KMS-11 (cell line): ENCODE measurements around the gene ITPR1.

Source experiments
- H2AFZ ChIP-seq: fragments of 200-600 bp; sonication (generic); 2 replicates; pipeline ENCODE4 v1.6.1; 2016; ENCODE audit warnings: antibody characterized with exemption, mixed run types, low read depth
- H3K27ac ChIP-seq: fragments of 200-600 bp; sonication (generic); 2 replicates; pipeline ENCODE4 v1.6.1; 2016; ENCODE audit warnings: mild to moderate bottlenecking, mixed run types
- H3K27me3 ChIP-seq: fragments of 200-600 bp; sonication (generic); 2 replicates; pipeline ENCODE4 v1.6.1; 2017; ENCODE audit warnings: mild to moderate bottlenecking, low read depth, mixed run types, moderate library complexity; ENCODE audit not compliant: insufficient read depth
- H3K36me3 ChIP-seq: fragments of 200-600 bp; sonication (generic); 2 replicates; pipeline ENCODE4 v1.6.1; 2017; ENCODE audit warnings: mild to moderate bottlenecking, mixed run types; ENCODE audit not compliant: insufficient read depth
- H3K4me1 ChIP-seq: fragments of 200-600 bp; sonication (generic); 2 replicates; pipeline ENCODE4 v1.6.1; 2016; ENCODE audit warnings: mild to moderate bottlenecking, low read depth, mixed run types; ENCODE audit not compliant: poor library complexity, severe bottlenecking
- H3K4me2 ChIP-seq: fragments of 200-600 bp; sonication (generic); 2 replicates; pipeline ENCODE4 v1.7.0; 2016; ENCODE audit warnings: mild to moderate bottlenecking, mixed run types
- H3K4me3 ChIP-seq: fragments of 200-600 bp; sonication (generic); IDR thresholded peaks from 2 replicates; pipeline ENCODE4 v1.6.1; 2017; ENCODE audit warnings: low read depth, low read length, mixed read lengths; ENCODE audit not compliant: insufficient read depth
- H3K79me2 ChIP-seq: fragments of 200-600 bp; sonication (generic); 2 replicates; pipeline ENCODE4 v1.6.1; 2016; ENCODE audit warnings: low read depth, mixed run types; ENCODE audit not compliant: insufficient read depth
- H3K9ac ChIP-seq: fragments of 200-600 bp; sonication (generic); 2 replicates; pipeline ENCODE4 v1.6.1; 2016; ENCODE audit warnings: mild to moderate bottlenecking, mixed run types
- H4K20me1 ChIP-seq: fragments of 200-600 bp; sonication (generic); 2 replicates; pipeline ENCODE4 v1.6.1; 2016; ENCODE audit warnings: mild to moderate bottlenecking, mixed run types; ENCODE audit not compliant: insufficient read depth
- TF ChIP-seq, protein P1 (sequence below): fragments of 200-600 bp; sonication (generic); conservative IDR thresholded peaks from 2 replicates; pipeline ENCODE4 v1.6.1; 2017; ENCODE audit warnings: low read depth, mild to moderate bottlenecking, antibody characterized with exemption, low read length, moderate library complexity, mixed read lengths

The ITPR1 gene

DNA sequence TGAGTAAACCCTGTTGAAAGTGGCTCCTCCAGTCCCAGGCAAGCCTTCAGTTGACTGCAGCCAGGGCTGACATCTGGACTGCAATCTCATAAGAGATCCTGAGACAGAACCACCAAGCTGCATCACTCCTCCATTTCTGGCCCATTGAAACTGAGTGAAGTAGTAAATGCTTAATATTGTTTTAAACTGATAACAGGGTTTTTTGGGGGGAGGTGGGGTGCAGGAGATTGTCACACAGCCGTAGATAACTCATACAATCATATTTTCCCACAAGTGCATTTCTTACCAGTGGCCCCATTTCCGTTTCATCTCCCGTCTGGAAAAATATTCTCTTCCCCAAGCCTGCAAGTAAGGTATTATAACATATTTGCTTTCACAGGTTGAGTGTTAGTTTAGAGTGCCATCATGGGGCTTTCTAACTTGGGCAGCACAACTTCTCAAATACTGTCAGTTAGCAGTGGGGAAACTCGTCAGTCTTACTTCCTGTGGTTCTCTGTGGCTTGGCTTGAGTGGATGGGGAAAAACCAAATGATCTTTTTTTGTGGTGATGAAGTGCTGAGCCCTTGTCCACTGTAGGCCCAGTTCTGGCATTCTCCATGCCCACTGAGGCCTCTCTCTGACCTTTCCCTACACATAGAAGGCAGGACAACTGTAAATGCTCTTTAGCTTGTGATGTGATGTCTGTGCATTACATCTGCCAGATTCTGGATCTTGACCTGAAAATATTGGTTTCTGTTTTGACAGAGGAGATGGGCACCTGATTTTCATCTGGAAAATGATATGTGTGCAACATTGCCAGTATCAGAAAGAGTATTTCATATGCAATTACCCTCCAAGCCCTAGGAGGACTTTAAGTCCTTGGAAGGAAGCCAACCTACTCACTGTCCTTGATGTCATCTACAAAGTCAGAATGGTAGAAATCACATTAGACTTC, 396.0 kb downstream of the ITPR1 start:
- Histone ChIP-seq H3K27me3 (no peaks in the 10 kb centered on the region), H3K9ac (no peak overlapping the region), H3K27ac (no peak overlapping the region), H3K36me3 (no peaks in the 10 kb centered on the region), H2AFZ (no peak overlapping the region), H3K4me3 (no peak overlapping the region), H3K4me2 (no peak overlapping the region), H4K20me1 (no peaks in the 10 kb centered on the region), H3K79me2 (no peaks in the 10 kb centered on the region), H3K4me1 (peaks cover 15% of the 10 kb centered on the region)
- TF ChIP-seq, protein P1, sequence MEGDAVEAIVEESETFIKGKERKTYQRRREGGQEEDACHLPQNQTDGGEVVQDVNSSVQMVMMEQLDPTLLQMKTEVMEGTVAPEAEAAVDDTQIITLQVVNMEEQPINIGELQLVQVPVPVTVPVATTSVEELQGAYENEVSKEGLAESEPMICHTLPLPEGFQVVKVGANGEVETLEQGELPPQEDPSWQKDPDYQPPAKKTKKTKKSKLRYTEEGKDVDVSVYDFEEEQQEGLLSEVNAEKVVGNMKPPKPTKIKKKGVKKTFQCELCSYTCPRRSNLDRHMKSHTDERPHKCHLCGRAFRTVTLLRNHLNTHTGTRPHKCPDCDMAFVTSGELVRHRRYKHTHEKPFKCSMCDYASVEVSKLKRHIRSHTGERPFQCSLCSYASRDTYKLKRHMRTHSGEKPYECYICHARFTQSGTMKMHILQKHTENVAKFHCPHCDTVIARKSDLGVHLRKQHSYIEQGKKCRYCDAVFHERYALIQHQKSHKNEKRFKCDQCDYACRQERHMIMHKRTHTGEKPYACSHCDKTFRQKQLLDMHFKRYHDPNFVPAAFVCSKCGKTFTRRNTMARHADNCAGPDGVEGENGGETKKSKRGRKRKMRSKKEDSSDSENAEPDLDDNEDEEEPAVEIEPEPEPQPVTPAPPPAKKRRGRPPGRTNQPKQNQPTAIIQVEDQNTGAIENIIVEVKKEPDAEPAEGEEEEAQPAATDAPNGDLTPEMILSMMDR = no peak

DNA sequence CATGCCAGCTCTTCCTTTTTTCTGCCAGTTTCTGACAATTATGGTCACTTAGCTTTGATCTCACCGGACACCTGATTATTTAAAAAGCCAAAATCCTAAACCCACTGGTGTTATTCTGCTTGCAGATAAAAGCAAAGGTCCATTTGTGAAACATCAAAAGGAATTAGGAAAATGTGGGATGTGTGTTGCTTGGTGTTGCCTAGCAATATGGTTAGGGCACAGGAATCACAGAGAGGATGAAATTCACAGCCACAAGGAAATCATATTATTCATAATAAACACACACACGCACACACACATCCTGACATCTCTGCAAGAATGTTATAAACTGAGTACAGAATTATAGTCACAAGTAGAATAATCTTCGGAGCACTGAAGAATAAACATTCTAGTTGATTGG, 396.7 kb downstream of the ITPR1 start:
- TF ChIP-seq, protein P1 = no peak
- Histone ChIP-seq H2AFZ (no peak overlapping the region), H3K4me3 (no peak overlapping the region), H3K36me3 (no peaks in the 10 kb centered on the region), H3K4me1 (peaks cover 15% of the 10 kb centered on the region), H3K79me2 (no peaks in the 10 kb centered on the region), H4K20me1 (no peaks in the 10 kb centered on the region), H3K27ac (no peak overlapping the region), H3K27me3 (no peaks in the 10 kb centered on the region), H3K4me2 (no peak overlapping the region), H3K9ac (no peak overlapping the region)

DNA sequence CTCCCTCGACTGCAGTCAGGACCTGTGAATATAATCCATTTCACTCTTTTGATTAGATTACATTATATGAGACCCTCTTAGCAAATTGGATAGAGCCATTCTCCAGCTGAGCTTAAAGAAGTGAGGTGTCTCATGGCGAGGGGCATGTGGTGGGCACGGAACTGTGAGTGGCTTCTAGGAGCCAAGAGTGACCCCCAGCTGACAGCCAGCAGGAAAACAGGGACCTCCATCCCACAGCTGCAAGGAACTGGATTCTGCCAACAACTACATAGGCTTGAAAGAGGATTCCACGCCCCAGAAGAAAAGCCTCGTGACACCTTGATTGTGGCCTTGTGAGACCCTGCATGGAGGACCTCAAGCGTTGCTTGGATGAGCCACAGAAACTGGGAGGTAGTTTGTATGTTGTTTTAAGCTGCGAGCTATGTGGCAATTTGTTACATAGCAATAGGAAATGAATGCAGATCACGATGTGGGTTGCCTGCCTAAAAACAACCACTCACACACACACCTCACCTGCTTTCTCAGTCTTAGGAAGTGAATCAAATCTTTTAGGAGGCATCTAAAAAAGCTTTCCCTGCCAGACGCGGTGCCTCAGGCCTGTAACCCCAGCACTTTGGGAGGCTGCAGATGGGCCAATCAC, 401.9 kb downstream of the ITPR1 start:
- Histone ChIP-seq H4K20me1 (no peaks in the 10 kb centered on the region), H3K27ac (no peak overlapping the region), H3K9ac (no peak overlapping the region), H3K4me2 (no peak overlapping the region), H3K36me3 (no peaks in the 10 kb centered on the region), H3K79me2 (no peaks in the 10 kb centered on the region), H3K4me3 (no peak overlapping the region), H3K4me1 (peaks cover 22% of the 10 kb centered on the region), H3K27me3 (no peaks in the 10 kb centered on the region), H2AFZ (no peak overlapping the region)
- TF ChIP-seq, protein P1 = no peak

DNA sequence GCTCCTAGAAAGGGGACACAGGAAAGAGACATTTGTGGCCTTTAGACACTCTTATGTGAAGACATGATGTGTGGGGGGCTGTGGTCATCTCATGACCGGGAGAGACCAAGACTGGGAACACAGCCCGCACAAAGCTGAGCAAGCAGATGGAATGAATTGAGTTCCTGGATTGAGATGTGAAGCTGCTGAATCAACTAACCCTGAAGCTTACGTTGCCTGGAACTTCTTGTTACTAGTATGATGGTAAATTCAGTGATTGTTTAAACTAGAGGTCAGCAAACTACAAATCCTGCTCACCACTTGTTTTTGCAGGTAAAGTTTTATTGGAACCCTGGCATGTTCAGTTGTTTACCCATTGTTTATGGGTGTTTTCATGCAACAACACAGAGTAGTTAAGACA, 402.7 kb downstream of the ITPR1 start:
- Histone ChIP-seq H4K20me1 (no peaks in the 10 kb centered on the region), H3K27ac (no peak overlapping the region), H3K4me2 (no peak overlapping the region), H3K27me3 (no peaks in the 10 kb centered on the region), H3K4me3 (no peak overlapping the region), H2AFZ (no peak overlapping the region), H3K4me1 (peaks cover 21% of the 10 kb centered on the region), H3K9ac (no peak overlapping the region), H3K36me3 (no peaks in the 10 kb centered on the region), H3K79me2 (no peaks in the 10 kb centered on the region)
- TF ChIP-seq, protein P1 = no peak
